Thyroid gland (tissue), 4 donors: ENCODE data around the gene CCL20. TPM values are rescaled to one million over a fixed set of nuclear protein-coding genes. Genes with fewer than 3 reads are reported as not detected.

Source experiments
- DNase-seq, 2 donors: peaks; one replicate each; pipeline ENCODE4 v3.0.0-alpha.2; 2019
- H3K27ac ChIP-seq, 3 donors: fragments of 200-600 bp; sonication (generic); 1 replicate in 2 of 3; 2 replicates in 1 of 3; pipeline ENCODE4 v1.5.1; 2016 to 2019; ENCODE audit warnings: mild to moderate bottlenecking in 1 of 3, moderate library complexity in 1 of 3
- H3K27me3 ChIP-seq: fragments of 200-600 bp; sonication (generic); one replicate; pipeline ENCODE4 v1.5.1; 2019
- H3K36me3 ChIP-seq, 2 donors: fragments of 200-600 bp; sonication (generic); one replicate each; pipeline ENCODE4 v1.5.1; 2016 to 2019
- H3K4me1 ChIP-seq, 2 donors: fragments of 200-600 bp; sonication (generic); one replicate each; pipeline ENCODE4 v1.5.1; 2017 to 2019
- H3K4me3 ChIP-seq, 3 donors: fragments of 200-600 bp; sonication (generic); replicated peaks in 1 of 3; 1 replicate in 2 of 3; 2 replicates in 1 of 3; pipeline ENCODE4 v1.5.1; 2016; ENCODE audit warnings: mild to moderate bottlenecking in 1 of 3
- H3K9me3 ChIP-seq: fragments of 200-600 bp; sonication (generic); one replicate; pipeline ENCODE4 v1.5.1; 2017
- POLR2A ChIP-seq, 2 donors: fragments of 450-650 bp; IDR thresholded peaks; one replicate each; pipeline ENCODE4 v1.6.1; 2017; ENCODE audit warnings: antibody characterized with exemption in 2 of 2, mild to moderate bottlenecking in 2 of 2, moderate library complexity in 1 of 2
- WGBS, 2 donors: methylation state at CpG; one replicate each; pipeline ENCODE4 v1.1.5; 2017; 5-methylcytosine and 5-hydroxymethylcytosine counted together
- intact Hi-C: fragments of 100-400 bp; cut with DNase I; formaldehyde crosslinking; loops from one replicate; pipeline ENCODE4 v1.15.1; 2023
- total RNA-seq, 4 donors: library from RNA; depleted of rRNA; stranded (reverse); fragments of >200 nt; gene quantifications; one replicate each; pipeline ENCODE4 v1.2.3, GENCODE V29; 2016
- TF ChIP-seq, protein P1 (sequence below), 6 experiments: fragments of 200-600 bp in 3 of 6; fragments of 450-650 bp in 3 of 6; sonication (generic) in 3 of 6; IDR thresholded peaks; one replicate each; pipeline ENCODE4 v1.5.1; 2016 to 2019; ENCODE audit warnings: antibody characterized with exemption in 6 of 6, mild to moderate bottlenecking in 2 of 6, inconsistent platforms in 1 of 6, moderate library complexity in 1 of 6

Gene CCL20
- total RNA-seq, 4 donors from 2014 or later, result not detected

DNA sequence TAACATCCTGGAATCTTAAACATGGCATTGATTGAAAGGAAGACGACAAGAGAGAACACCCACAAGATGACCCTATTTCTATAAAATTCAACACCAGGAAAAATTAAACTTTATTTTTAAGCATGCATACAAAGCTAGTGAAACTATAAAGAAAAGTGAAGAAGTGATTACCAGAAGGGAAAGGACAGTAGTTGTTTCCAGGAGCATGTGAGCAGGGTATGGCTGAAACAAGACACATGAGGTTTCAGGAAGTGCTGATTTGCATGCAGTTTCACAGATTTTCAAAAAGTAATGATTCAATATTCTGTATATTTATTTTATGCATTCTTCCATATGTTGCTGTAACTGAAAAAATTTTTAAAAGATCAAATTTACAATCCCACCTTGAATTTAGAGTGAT lies 33.2 kb downstream of the CCL20 start:
- 97 to 98% methylated on average over 1 of the region's 1 CpG for WGBS, 2 donors
- Histone ChIP-seq H3K27me3 (no peaks in the 10 kb centered on the region), H3K36me3 (no peaks in the 10 kb centered on the region), H3K9me3 (no peaks in the 10 kb centered on the region), H3K27ac (no peak overlapping the region), H3K4me3 (no peak overlapping the region), H3K4me1 (peaks cover 0 to 11% of the 10 kb centered on the region in 2 donors)
- intact Hi-C loops, result no loop called here
- no peak for DNase-seq
- TF ChIP-seq, protein P1, sequence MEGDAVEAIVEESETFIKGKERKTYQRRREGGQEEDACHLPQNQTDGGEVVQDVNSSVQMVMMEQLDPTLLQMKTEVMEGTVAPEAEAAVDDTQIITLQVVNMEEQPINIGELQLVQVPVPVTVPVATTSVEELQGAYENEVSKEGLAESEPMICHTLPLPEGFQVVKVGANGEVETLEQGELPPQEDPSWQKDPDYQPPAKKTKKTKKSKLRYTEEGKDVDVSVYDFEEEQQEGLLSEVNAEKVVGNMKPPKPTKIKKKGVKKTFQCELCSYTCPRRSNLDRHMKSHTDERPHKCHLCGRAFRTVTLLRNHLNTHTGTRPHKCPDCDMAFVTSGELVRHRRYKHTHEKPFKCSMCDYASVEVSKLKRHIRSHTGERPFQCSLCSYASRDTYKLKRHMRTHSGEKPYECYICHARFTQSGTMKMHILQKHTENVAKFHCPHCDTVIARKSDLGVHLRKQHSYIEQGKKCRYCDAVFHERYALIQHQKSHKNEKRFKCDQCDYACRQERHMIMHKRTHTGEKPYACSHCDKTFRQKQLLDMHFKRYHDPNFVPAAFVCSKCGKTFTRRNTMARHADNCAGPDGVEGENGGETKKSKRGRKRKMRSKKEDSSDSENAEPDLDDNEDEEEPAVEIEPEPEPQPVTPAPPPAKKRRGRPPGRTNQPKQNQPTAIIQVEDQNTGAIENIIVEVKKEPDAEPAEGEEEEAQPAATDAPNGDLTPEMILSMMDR (IDR thresholded peaks at IDR 0.05), result no peak
- TF ChIP-seq POLR2A (IDR thresholded peaks at IDR 0.05), result no peak

DNA sequence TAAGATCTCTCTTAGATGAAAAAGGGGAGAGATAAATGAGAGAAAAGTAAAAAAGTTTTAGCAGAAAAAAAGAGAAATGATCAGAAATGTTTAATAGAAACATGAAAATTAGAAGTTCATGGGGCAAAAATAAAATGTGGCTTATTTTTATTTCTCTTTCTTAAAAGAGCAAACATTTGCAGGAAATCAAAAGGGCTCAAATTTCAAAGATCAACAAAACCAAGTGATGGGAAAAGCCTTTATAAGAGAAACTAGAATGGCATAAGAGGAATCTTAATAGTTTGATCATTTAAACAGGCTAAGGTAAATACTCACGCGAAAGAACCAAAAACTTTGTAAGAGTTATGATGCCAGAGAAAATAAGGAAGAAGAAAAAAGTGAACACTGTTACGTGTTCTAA lies 34.5 kb downstream of the CCL20 start:
- Histone ChIP-seq H3K27me3 (no peaks in the 10 kb centered on the region), H3K27ac (peak overlapping the region in 1 of 3 donors; percentile 22), H3K4me3 (no peak overlapping the region), H3K36me3 (no peaks in the 10 kb centered on the region), H3K9me3 (no peaks in the 10 kb centered on the region), H3K4me1 (peaks cover 8 to 17% of the 10 kb centered on the region in 2 donors)
- intact Hi-C loops, result no loop called here
- 44 to 60% methylated on average over 3 of the region's 3 CpGs for WGBS, 2 donors
- TF ChIP-seq POLR2A (IDR thresholded peaks at IDR 0.05), result no peak
- TF ChIP-seq, protein P1 (IDR thresholded peaks at IDR 0.05), result no peak
- no peak for DNase-seq

DNA sequence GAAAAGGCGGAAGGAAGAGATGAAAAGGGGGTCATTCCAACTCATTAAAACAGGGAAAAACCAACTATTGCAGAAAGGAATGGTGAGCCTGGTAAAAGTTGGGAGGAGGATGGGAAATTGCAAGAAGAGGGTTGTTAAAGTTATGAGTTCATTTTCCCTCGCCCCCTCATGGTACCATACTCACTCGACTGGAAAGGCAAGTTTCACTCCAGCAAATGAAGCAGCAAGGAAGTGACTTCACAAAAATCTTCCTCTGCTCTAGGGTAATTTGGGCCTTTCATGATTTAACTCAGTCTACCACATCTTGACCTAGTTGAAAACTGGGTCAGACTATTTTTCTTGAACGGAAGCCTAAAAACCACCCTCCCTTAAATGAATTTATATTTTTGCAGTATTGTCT lies 34.9 kb downstream of the CCL20 start:
- H3K27ac ChIP-seq, result peak overlapping the region in 1 of 3 donors; percentile 22
- peaks cover 12 to 20% of the 10 kb centered on the region in 2 donors for H3K4me1 ChIP-seq
- WGBS, 2 donors, result 61% methylated on average over 4 of the region's 4 CpGs
- no peaks in the 10 kb centered on the region for H3K27me3 ChIP-seq
- intact Hi-C loops, result no loop called here
- no peak for DNase-seq
- no peak for TF ChIP-seq POLR2A (IDR thresholded peaks at IDR 0.05)
- TF ChIP-seq, protein P1 (IDR thresholded peaks at IDR 0.05), result no peak
- H3K4me3 ChIP-seq, result no peak overlapping the region
- H3K9me3 ChIP-seq, result no peaks in the 10 kb centered on the region
- no peaks in the 10 kb centered on the region for H3K36me3 ChIP-seq

DNA sequence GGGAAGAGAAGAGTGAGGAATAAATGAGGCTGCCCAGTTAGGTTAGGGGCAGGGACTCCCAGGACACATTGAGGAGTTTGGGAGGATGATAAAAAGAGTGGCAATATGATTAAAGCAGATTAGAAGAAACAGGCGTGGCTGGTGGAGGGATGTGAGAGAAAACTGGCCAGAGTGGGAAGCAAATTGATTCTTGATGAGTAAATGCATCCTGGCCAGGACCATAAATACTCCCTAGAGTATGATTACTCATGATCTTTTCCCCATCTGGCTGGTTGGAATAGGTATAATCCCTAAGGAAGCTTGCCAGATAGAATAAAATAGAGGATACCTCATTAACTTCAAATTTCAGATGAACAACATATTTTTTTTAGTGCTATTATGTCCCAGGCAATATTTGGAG lies 36.3 kb downstream of the CCL20 start:
- DNase-seq, result no peak

DNA sequence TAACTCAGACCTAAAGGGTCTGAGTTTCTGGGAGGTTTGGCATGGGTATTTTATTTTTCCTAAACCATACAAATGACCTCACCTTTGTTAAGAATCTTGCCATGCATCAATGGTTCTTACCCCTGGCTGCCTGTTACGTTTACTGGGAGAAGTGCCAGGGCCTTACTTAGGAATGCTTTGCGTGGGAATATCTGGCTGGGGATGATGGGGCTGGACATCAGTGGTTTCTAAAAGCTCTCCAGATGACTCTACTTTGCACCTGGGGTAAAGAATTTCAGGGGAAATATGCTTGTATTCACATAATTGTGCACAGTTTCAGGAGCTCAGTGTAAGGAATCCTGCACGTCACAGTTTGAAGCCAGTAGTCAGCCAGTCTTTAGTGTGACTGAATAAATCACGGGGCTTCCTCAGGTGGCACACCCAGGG lies 39.6 kb downstream of the CCL20 start:
- peak; percentile 90 to 91 for DNase-seq
- peaks cover 22% of the 10 kb centered on the region in 2 donors for H3K4me1 ChIP-seq
- no peaks in the 10 kb centered on the region for H3K27me3 ChIP-seq
- TF ChIP-seq, protein P1 (IDR thresholded peaks at IDR 0.05), result no peak
- TF ChIP-seq POLR2A (IDR thresholded peaks at IDR 0.05), result no peak
- H3K36me3 ChIP-seq, result no peaks in the 10 kb centered on the region
- intact Hi-C loops, result no loop called here
- WGBS, 2 donors, result 26 to 34% methylated on average over 4 of the region's 4 CpGs
- no peaks in the 10 kb centered on the region for H3K9me3 ChIP-seq
- no peak overlapping the region for H3K4me3 ChIP-seq
- H3K27ac ChIP-seq, result peak overlapping the region; percentile 79 to 96 (median 83)

More for the DNA sequence above, 36.3 kb downstream of the CCL20 start:
- Histone ChIP-seq H3K4me1 (peaks cover 22 to 25% of the 10 kb centered on the region in 2 donors), H3K27me3 (no peaks in the 10 kb centered on the region), H3K4me3 (no peak overlapping the region), H3K9me3 (no peaks in the 10 kb centered on the region), H3K27ac (no peak overlapping the region), H3K36me3 (no peaks in the 10 kb centered on the region)
- WGBS, 2 donors, result 65 to 68% methylated on average over 1 of the region's 1 CpG
- intact Hi-C loops, result no loop called here
- TF ChIP-seq, protein P1 (IDR thresholded peaks at IDR 0.05), result no peak
- TF ChIP-seq POLR2A (IDR thresholded peaks at IDR 0.05), result no peak
